ENCODE results near the gene PPFIA1. TPM values are rescaled to one million over a fixed set of nuclear protein-coding genes. Genes with fewer than 3 reads are reported as not detected.
"Not testable (repeated sequence)": the region's sequence is repeated elsewhere in the genome, so short reads cannot be mapped to it uniquely, and the experiment has no call there.

PPFIA1 gene
- total and polyA plus RNA-seq, 2 of the 8 experiments (the other 6 are each of a cell fraction or from before 2014, with no cell fraction given), result 44.3 to 73.5 TPM

DNA sequence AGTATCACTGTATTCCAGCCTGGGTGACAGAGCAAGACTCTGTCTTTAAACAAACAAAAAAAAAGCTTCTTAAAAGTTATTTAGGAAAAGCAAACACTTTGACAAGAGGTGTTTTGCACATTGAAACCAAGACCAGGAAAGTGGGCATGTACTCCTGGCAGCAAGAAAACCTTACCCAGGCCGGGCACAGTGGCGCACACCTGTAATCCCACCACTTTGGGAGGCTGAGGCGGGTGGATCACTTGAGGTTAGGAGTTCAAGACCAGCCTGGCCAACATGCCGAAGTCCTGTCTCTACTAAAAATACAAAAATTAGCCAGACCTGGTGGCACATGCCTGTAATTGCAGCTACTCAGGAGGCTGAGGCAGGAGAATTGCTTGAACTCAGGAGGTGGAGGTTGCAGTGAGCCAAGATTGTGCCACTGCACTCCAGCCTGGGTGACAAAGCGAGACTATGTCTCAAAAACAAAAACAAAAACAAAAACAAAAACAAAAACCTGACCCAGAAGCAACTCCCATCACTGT, 60.9 kb downstream of the PPFIA1 start:
- H2BK20ac ChIP-seq (ENCODE audit: low read length), result not testable (repeated sequence)

More for the DNA sequence above, 60.9 kb downstream of the PPFIA1 start:
- not testable (repeated sequence) for H2AK5ac ChIP-seq (ENCODE audit: low read depth, low read length); H4K91ac ChIP-seq (replicated peaks; ENCODE audit: insufficient read length, low read length); H2BK120ac ChIP-seq (replicated peaks; ENCODE audit: low read depth, low read length); H3K79me1 ChIP-seq (ENCODE audit: low read depth, low read length); H3K23me2 ChIP-seq (ENCODE audit: low read depth, low read length); H3K27ac ChIP-seq (ENCODE audit: low read depth, low read length); H4K8ac ChIP-seq (ENCODE audit: extremely low read depth, insufficient read depth, low read length); H3K9ac ChIP-seq (replicated peaks in 1 of 4; ENCODE audit: extremely low read depth in 1 of 4, low read depth in 3 of 4, low read length in 3 of 4); H4K20me1 ChIP-seq (replicated peaks in 1 of 2; ENCODE audit: control insufficient read depth in 1 of 2, insufficient read depth in 2 of 2, low read length in 2 of 2); H3K9me3 ChIP-seq (ENCODE audit: insufficient read depth in 2 of 2, low read depth in 1 of 2, low read length in 1 of 2); H3K23ac ChIP-seq (ENCODE audit: insufficient read length); H2BK5ac ChIP-seq (ENCODE audit: low read depth, low read length); H3K14ac ChIP-seq (ENCODE audit: insufficient read length); H2BK15ac ChIP-seq (ENCODE audit: low read length); H3K4me1 ChIP-seq (replicated peaks in 1 of 4; ENCODE audit: control insufficient read depth in 3 of 4, insufficient read depth in 4 of 4, low read length in 3 of 4); H3K4me3 ChIP-seq (ENCODE audit: extremely low read depth in 1 of 4, insufficient read depth in 2 of 4, low read depth in 3 of 4, low read length in 4 of 4); DNase-seq (ENCODE audit: low read depth in 1 of 2, low spot score in 2 of 2); H4K5ac ChIP-seq (ENCODE audit: insufficient read length, low read depth, low read length); H3K79me2 ChIP-seq (ENCODE audit: control insufficient read depth in 1 of 2, insufficient read depth in 2 of 2, low read length in 2 of 2); H3K27me3 ChIP-seq (replicated peaks in 1 of 4; ENCODE audit: control insufficient read depth in 3 of 4, extremely low read depth in 1 of 4, insufficient read depth in 3 of 4, low read length in 3 of 4); H2BK12ac ChIP-seq (ENCODE audit: low read depth, low read length); H3K18ac ChIP-seq (ENCODE audit: extremely low read depth, low read length); H3K4ac ChIP-seq (replicated peaks; ENCODE audit: insufficient read length, low read depth, low read length); H3K4me2 ChIP-seq (ENCODE audit: insufficient read depth in 1 of 2, low read depth in 2 of 2, low read length in 2 of 2); H2AFZ ChIP-seq (ENCODE audit: low read length); H3K56ac ChIP-seq (replicated peaks; ENCODE audit: insufficient read length, low read depth, low read length); FAIRE-seq
- ChIA-PET CTCF (ENCODE audit: partially characterized antibody) (interaction anchor here (0.7 to 2.9 kb wide), 21 partner anchors 9 to 279 kb away, joined by 3 to 11 read pairs (median 4); no protein-coding TSS in a partner anchor), POLR2A (ENCODE audit: partially characterized antibody) (interaction anchor here (0.6 to 1.5 kb wide), 2 partner anchors 9 to 106 kb away, joined by 3 to 4 read pairs; no protein-coding TSS in a partner anchor)
- 78% methylated on average over 5 of the region's 5 CpGs; no CpG with 5 or more reads in 1 of the 2 experiments for WGBS, 2 experiments (ENCODE audit: extremely low coverage in 1 of 2, insufficient coverage in 1 of 2, insufficient read length in 1 of 2, insufficient replicate concordance in 2 of 2, low coverage in 1 of 2, low lambda C conversion rate in 2 of 2, missing lambda C conversion rate in 1 of 2)
- peaks cover 23 to 84% (median 64%) of the 10 kb centered on the region in 4 experiments for H3K36me3 ChIP-seq (ENCODE audit: control insufficient read depth in 2 of 4, insufficient read depth in 4 of 4, low read length in 3 of 4)

All from H1 (cell line).